GM12873 (cell line): Measurements from ENCODE around the gene NR5A1.

ENCODE experiments used
- TF ChIP-seq, protein P1 (sequence below): IDR thresholded peaks from 2 replicates; pipeline ENCODE4 v1.5.1; 2012; ENCODE audit warnings: low read depth, mild to moderate bottlenecking, moderate library complexity, low read length, control low read depth; ENCODE audit not compliant: insufficient read depth; ENCODE audit errors: missing control alignments

Gene NR5A1

GRCh38 chr9:124486778-124487259 is 20.4 kb downstream of the NR5A1 start:
- TF ChIP-seq, protein P1, sequence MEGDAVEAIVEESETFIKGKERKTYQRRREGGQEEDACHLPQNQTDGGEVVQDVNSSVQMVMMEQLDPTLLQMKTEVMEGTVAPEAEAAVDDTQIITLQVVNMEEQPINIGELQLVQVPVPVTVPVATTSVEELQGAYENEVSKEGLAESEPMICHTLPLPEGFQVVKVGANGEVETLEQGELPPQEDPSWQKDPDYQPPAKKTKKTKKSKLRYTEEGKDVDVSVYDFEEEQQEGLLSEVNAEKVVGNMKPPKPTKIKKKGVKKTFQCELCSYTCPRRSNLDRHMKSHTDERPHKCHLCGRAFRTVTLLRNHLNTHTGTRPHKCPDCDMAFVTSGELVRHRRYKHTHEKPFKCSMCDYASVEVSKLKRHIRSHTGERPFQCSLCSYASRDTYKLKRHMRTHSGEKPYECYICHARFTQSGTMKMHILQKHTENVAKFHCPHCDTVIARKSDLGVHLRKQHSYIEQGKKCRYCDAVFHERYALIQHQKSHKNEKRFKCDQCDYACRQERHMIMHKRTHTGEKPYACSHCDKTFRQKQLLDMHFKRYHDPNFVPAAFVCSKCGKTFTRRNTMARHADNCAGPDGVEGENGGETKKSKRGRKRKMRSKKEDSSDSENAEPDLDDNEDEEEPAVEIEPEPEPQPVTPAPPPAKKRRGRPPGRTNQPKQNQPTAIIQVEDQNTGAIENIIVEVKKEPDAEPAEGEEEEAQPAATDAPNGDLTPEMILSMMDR, result no peak

GRCh38 chr9:124485936-124486335 is 21.3 kb downstream of the NR5A1 start:
- TF ChIP-seq, protein P1, result no peak

DNA sequence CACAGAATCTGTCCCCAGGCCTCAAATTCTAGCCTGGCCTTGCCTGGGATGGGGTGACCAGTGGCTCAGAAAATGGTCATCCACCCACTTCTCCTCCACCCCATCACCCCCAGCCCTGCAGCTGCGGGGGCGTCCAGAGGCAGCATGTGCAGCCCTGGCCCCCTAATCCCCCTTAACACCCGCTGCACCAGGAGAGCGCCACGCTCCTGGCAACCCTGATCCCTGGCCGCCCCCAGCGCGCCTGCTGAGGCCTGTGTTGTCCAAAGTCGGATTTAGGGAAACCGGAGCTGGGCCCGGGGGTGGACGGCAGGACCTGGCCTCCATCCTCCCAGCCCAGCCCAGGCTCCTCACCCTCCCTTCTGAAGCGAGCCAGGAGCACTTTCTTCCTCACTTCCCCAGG is 22.0 kb downstream of the NR5A1 start:
- TF ChIP-seq, protein P1, result no peak

DNA sequence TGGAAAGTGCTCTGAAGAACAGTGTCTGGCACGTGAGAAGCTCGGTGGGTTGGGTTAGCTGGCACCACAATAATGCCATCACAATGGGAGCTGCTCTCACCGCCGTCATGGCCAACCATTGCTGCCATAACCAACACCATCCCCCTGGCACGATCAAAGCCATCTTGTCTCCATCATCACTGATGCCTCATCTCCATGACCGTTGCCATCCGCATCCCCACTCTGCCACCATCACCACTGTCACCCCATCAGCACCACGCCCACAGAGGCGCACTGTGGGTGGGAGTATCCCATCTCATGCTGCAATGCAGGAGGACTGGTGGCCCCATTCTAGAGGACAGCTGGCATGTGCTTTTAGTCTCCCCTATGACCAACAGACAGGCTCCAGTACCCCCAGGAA is 23.7 kb downstream of the NR5A1 start:
- TF ChIP-seq, protein P1, result no peak

DNA sequence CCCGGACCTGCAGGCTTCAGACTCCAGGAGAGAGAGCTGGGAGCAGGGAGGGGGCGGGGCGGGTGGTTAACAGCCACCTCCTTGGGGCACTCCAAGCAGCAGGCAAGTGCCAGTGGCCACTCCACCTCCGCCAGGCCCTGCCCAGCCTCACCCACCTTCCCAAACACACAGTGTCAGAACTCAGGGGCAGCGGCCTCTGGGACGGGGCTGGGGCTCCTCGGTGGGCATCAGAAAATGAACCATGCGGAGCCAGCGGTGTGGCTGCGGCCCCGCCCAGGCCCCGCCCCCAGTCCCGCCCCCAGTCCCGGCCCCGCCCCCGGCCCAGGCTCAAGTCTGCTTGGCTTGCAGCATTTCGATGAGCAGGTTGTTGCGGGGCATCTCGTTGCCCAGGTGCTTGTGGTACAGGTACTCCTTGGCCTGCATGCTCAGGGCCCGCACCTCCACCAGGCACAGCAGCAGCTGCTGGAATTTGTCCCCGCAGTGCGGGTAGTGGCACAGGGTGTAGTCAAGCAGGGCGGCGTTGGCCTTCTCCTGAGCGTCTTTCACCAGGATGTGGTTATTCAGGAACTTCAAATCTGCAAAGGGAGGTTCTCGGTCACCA is 24.7 kb downstream of the NR5A1 start:
- TF ChIP-seq, protein P1, result no peak

DNA sequence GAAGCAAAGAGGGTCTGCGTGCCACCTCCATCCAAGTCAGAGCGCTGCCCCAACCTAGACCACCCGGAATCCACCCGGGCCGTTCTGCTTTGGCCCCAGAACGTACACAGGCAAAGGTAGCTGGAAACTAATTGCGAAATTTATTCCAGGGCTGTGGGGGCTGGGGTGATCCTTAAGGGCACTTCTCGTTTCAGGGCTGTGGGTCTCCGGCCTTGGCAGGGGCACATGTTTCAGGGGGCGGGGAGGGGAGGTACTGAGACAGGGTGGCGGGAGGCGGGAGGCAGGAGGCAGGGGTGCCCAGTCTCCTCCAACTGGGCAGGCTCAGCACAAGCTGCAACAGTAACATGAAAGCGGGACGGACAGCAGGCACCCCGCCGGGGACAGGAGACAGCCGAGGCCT is 26.1 kb downstream of the NR5A1 start:
- TF ChIP-seq, protein P1, result no peak

GRCh38 chr9:124480621-124480981 is 26.6 kb downstream of the NR5A1 start:
- TF ChIP-seq, protein P1, result peak; percentile 65
